GM13977 (cell line): ENCODE results near the gene PCDHGA7.
"Not testable (repeated sequence)": the region's sequence is repeated elsewhere in the genome, so short reads cannot be mapped to it uniquely, and the experiment has no call there.

Source experiments
- DNase-seq: peaks from one replicate; pipeline ENCODE4 v3.0.0; 2012; ENCODE audit warnings: low spot score
- CTCF ChIP-seq: IDR thresholded peaks from 2 replicates; pipeline ENCODE4 v1.5.1; 2012; ENCODE audit warnings: mild to moderate bottlenecking, control low read depth; ENCODE audit not compliant: insufficient read depth; ENCODE audit errors: extremely low read depth, missing control alignments
- in situ Hi-C: fragments of 300-500 bp; cut with MboI; formaldehyde crosslinking; loops from one replicate; pipeline ENCODE4 v1.12.0; 2022; ENCODE audit warnings: low sequenced_read_pairs, low pct_unique_long_range_greater_than_20kb, mixed read lengths, inconsistent platforms; ENCODE audit not compliant: unreplicated experiment

PCDHGA7 gene

GRCh38 chr5:141384471-141385267 is 2.1 kb downstream of the PCDHGA7 start:
- in situ Hi-C loops, result no loop called here
- no peak for DNase-seq
- TF ChIP-seq CTCF, result no peak

GRCh38 chr5:141387557-141388311 is 5.2 kb downstream of the PCDHGA7 start, which contains the start of gene PCDHGB4:
PCDHGB4 (plus strand) TSS chr5:141387698; CDS start chr5:141387885, 187 bp downstream.
- TF ChIP-seq CTCF, result peak; percentile 76
- in situ Hi-C loops, result not testable (repeated sequence)
- peak; percentile 59 for DNase-seq

- no peak for TF ChIP-seq CTCF
- in situ Hi-C loops, result no loop called here
- no peak for DNase-seq
Measured at GRCh38 chr5:141388661-141389060, 6.1 kb downstream of the PCDHGA7 start.

- no peak for TF ChIP-seq CTCF
- DNase-seq, result no peak
- in situ Hi-C loops, result no loop called here
Measured at GRCh38 chr5:141389153-141390042, 6.9 kb downstream of the PCDHGA7 start.

- TF ChIP-seq CTCF, result no peak
- DNase-seq, result no peak
- in situ Hi-C loops, result no loop called here
Measured at GRCh38 chr5:141392429-141393198, 10.1 kb downstream of the PCDHGA7 start, which contains the start of gene PCDHGA8. PCDHGA8 (plus strand) TSS chr5:141392633; CDS start chr5:141392814, 181 bp downstream.
